ENCODE results near the gene SLC26A9.
"Not testable (repeated sequence)": the region's sequence is repeated elsewhere in the genome, so short reads cannot be mapped to it uniquely, and the experiment has no call there.

Gene SLC26A9

GRCh38 chr1:205924460-205924790, 18.8 kb downstream of the SLC26A9 start:
- no peak for DNase-seq (ENCODE audit: low spot score)

GRCh38 chr1:205923651-205924459, 19.4 kb downstream of the SLC26A9 start:
- DNase-seq (ENCODE audit: low spot score), result no peak

GRCh38 chr1:205922806-205923205, 20.4 kb downstream of the SLC26A9 start:
- DNase-seq (ENCODE audit: low spot score), result no peak

- DNase-seq (ENCODE audit: low spot score), result no peak
Measured at GRCh38 chr1:205922314-205922713, 20.9 kb downstream of the SLC26A9 start.

- DNase-seq (ENCODE audit: low spot score), result no peak
Measured at GRCh38 chr1:205921570-205921909, 21.7 kb downstream of the SLC26A9 start.

- no peak for DNase-seq (ENCODE audit: low spot score)
Measured at GRCh38 chr1:205920861-205921569, 22.2 kb downstream of the SLC26A9 start.

- DNase-seq (ENCODE audit: low spot score), result no peak
Measured at GRCh38 chr1:205920159-205920558, 23.1 kb downstream of the SLC26A9 start.

- peak; percentile 84 for DNase-seq (ENCODE audit: low spot score)
Measured at GRCh38 chr1:205918955-205919746, 24.1 kb downstream of the SLC26A9 start.

- no peak for DNase-seq (ENCODE audit: low spot score)
Measured at GRCh38 chr1:205917466-205918238, 25.6 kb downstream of the SLC26A9 start.

- no peak for DNase-seq (ENCODE audit: low spot score)
Measured at GRCh38 chr1:205916541-205916940, 26.7 kb downstream of the SLC26A9 start.

- no peak for DNase-seq (ENCODE audit: low spot score)
Measured at GRCh38 chr1:205915354-205915990, 27.8 kb downstream of the SLC26A9 start.

- DNase-seq (ENCODE audit: low spot score), result no peak
Measured at GRCh38 chr1:205914730-205915129, 28.5 kb downstream of the SLC26A9 start.

GRCh38 chr1:205914155-205914507, 29.1 kb downstream of the SLC26A9 start:
- no peak for DNase-seq (ENCODE audit: low spot score)

- DNase-seq (ENCODE audit: low spot score), result no peak
Measured at GRCh38 chr1:205913451-205914154, 29.7 kb downstream of the SLC26A9 start.

GRCh38 chr1:205907794-205908193, 35.5 kb downstream of the SLC26A9 start:
- peak; percentile 32 for DNase-seq (ENCODE audit: low spot score)

GRCh38 chr1:205905095-205905494, 38.2 kb downstream of the SLC26A9 start:
- DNase-seq (ENCODE audit: low spot score), result not testable (repeated sequence)

- no peak for DNase-seq (ENCODE audit: low spot score)
Measured at GRCh38 chr1:205896351-205896750, 46.9 kb downstream of the SLC26A9 start.

GRCh38 chr1:205894119-205894518, 49.1 kb downstream of the SLC26A9 start:
- not testable (repeated sequence) for DNase-seq (ENCODE audit: low spot score)

- not testable (repeated sequence) for DNase-seq (ENCODE audit: low spot score)
Measured at GRCh38 chr1:205892175-205892574, 51.1 kb downstream of the SLC26A9 start.

- not testable (repeated sequence) for DNase-seq (ENCODE audit: low spot score)
Measured at GRCh38 chr1:205891481-205891880, 51.8 kb downstream of the SLC26A9 start.

GRCh38 chr1:205890631-205891030, 52.6 kb downstream of the SLC26A9 start:
- not testable (repeated sequence) for DNase-seq (ENCODE audit: low spot score)

Measured in D341Med (cell line).